ENCODE data around the gene EIPR1. TPM values are rescaled to one million over a fixed set of nuclear protein-coding genes. Genes with fewer than 3 reads are reported as not detected.

The EIPR1 gene
- total and polyA plus RNA-seq, 2 of the 4 experiments (the other 2 are of a cell fraction) = 46.5 to 67.4 TPM

- H3K9ac ChIP-seq (ENCODE audit: low read depth, low read length) = no peak overlapping the region
- no peaks in the 10 kb centered on the region for H3K9me1 ChIP-seq (ENCODE audit: insufficient read depth, low read length)
- H3K56ac ChIP-seq (ENCODE audit: extremely low read depth, insufficient read depth, low read length) = no peak overlapping the region
- H2BK120ac ChIP-seq (ENCODE audit: low read depth, low read length) = no peak overlapping the region
- H3K4me1 ChIP-seq (ENCODE audit: control insufficient read depth, insufficient read depth, low read length) = no peaks in the 10 kb centered on the region
- in situ Hi-C loops (cut with MboI; ENCODE audit: low sequenced_read_pairs) = no loop called here
- H2AFZ ChIP-seq (replicated peaks; ENCODE audit: low read length, poor library complexity) = no peak overlapping the region
- no peaks in the 10 kb centered on the region for H3K27me3 ChIP-seq (ENCODE audit: control insufficient read depth, insufficient read depth, low read length)
- H3K79me1 ChIP-seq (ENCODE audit: low read depth in 1 of 2, low read length in 2 of 2) = peaks cover 5 to 11% of the 10 kb centered on the region in 2 experiments; a peak in 3 of 4 replicates
- no peak overlapping the region for H2BK15ac ChIP-seq (ENCODE audit: low read depth, low read length)
- H4K8ac ChIP-seq (ENCODE audit: low read depth in 2 of 2, low read length in 2 of 2) = no peak overlapping the region
- H3K14ac ChIP-seq (replicated peaks; ENCODE audit: low read depth, low read length) = no peak overlapping the region; the same call in 1 of the 2 replicates
- no peak overlapping the region for H3K23ac ChIP-seq (ENCODE audit: low read depth, low read length)
- dilution Hi-C loops (cut with HindIII; ENCODE audit: low sequenced_read_pairs, unreplicated experiment) = no loop called here
- no peaks in the 10 kb centered on the region for H3K36me3 ChIP-seq (ENCODE audit: control insufficient read depth, insufficient read depth, low read length)
- CTCF ChIA-PET = no interaction called here
- no peaks in the 10 kb centered on the region for H4K20me1 ChIP-seq (ENCODE audit: insufficient read depth, low read length)
- H4K5ac ChIP-seq (ENCODE audit: low read depth, low read length) = no peak overlapping the region
- POLR2A ChIA-PET (ENCODE audit: unreplicated experiment) = no interaction called here
- no TSS peak for BruUV-seq (replicated peaks)
- no peak overlapping the region for H4K91ac ChIP-seq (ENCODE audit: insufficient read depth, low read depth, low read length)
- DNase-seq = no peak
- no peak overlapping the region for H2AK9ac ChIP-seq (replicated peaks; ENCODE audit: low read depth, low read length, poor library complexity)
- no peak overlapping the region for H2AK5ac ChIP-seq (ENCODE audit: low read depth, low read length)
- intact Hi-C loops (cut with micrococcal nuclease) = no loop called here
- no peak overlapping the region for H3K4me3 ChIP-seq (ENCODE audit: insufficient read depth, low read depth, low read length)
- no peak overlapping the region for H2BK5ac ChIP-seq (ENCODE audit: low read depth, low read length, poor library complexity, severe bottlenecking)
- no peak overlapping the region for H3K4me2 ChIP-seq (ENCODE audit: low read depth, low read length)
- no peak overlapping the region for H3K27ac ChIP-seq (ENCODE audit: insufficient read depth, low read length)
- WGBS, 2 experiments (ENCODE audit: extremely low coverage in 2 of 2, insufficient read length in 1 of 2) = 83% methylated on average over 7 of the region's 9 CpGs; no CpG with 5 or more reads in 1 of the 2 experiments
- no peak overlapping the region for H3K4ac ChIP-seq (ENCODE audit: low read depth, low read length)
- no peak for ATAC-seq (ENCODE audit: low read depth)
- H3K9me3 ChIP-seq (ENCODE audit: control insufficient read depth, insufficient read depth, low read length) = peaks cover 2% of the 10 kb centered on the region
- H2BK20ac ChIP-seq (ENCODE audit: low read depth, low read length) = no peak overlapping the region
- H3K18ac ChIP-seq (ENCODE audit: low read depth, low read length) = no peak overlapping the region
- TF ChIP-seq MXI1 (IDR thresholded peaks at IDR 0.05; ENCODE audit: borderline replicate concordance, low read depth, low read length) (no peak), POLR2A (IDR thresholded peaks at IDR 0.05; ENCODE audit: low read depth, low read length) (no peak), RAD21 (IDR thresholded peaks at IDR 0.05; ENCODE audit: low read length) (no peak), ELK1 (IDR thresholded peaks at IDR 0.05; ENCODE audit: borderline replicate concordance, low read depth, low read length) (no peak), USF2 (IDR thresholded peaks at IDR 0.05; ENCODE audit: low read depth, low read length) (no peak), MAFK (IDR thresholded peaks at IDR 0.05; ENCODE audit: low read depth, low read length) (no peak), FOS (IDR thresholded peaks at IDR 0.05; ENCODE audit: low read depth, low read length) (no peak), CHD1 (IDR thresholded peaks at IDR 0.05; ENCODE audit: low read depth, low read length) (no peak), BHLHE40 (IDR thresholded peaks at IDR 0.05; ENCODE audit: low read depth, low read length) (no peak), SMC3 (IDR thresholded peaks at IDR 0.05; ENCODE audit: low read depth, low read length) (no peak), CEBPB (IDR thresholded peaks at IDR 0.05; ENCODE audit: low read depth, low read length) (no peak), RCOR1 (IDR thresholded peaks at IDR 0.05; ENCODE audit: insufficient replicate concordance, low read length) (no peak), NFE2L2 (IDR thresholded peaks at IDR 0.05; ENCODE audit: low read depth, low read length) (no peak), RFX5 (IDR thresholded peaks at IDR 0.05; ENCODE audit: low read depth, low read length) (no peak), CTCF (conservative IDR thresholded peaks at IDR 0.05; ENCODE audit: low read depth, low read length) (no peak), MAZ (IDR thresholded peaks at IDR 0.05; ENCODE audit: borderline replicate concordance, low read depth, low read length) (no peak)
These were observed 152.9 kb downstream of the EIPR1 start for GRCh38 chr2:3224681-3225080.

All from IMR-90 (cell line).